ENCODE results near the gene RFX5.
"Not testable (repeated sequence)": the region's sequence is repeated elsewhere in the genome, so short reads cannot be mapped to it uniquely, and the experiment has no call there.

RFX5 gene

GRCh38 chr1:151346769-151347522 lies at the start of gene RFX5:
RFX5 (minus strand) TSS chr1:151347252; CDS start chr1:151346320, 932 bp downstream.
- peak; percentile 98 for DNase-seq

GRCh38 chr1:151396265-151396664 lies 49.2 kb upstream of the RFX5 start:
- not testable (repeated sequence) for DNase-seq

- no peak for DNase-seq
Measured at GRCh38 chr1:151393583-151393982, 46.5 kb upstream of the RFX5 start.

- no peak for DNase-seq
Measured at GRCh38 chr1:151391079-151391563, 44.1 kb upstream of the RFX5 start.

- not testable (repeated sequence) for DNase-seq
Measured at GRCh38 chr1:151390221-151391078, 43.4 kb upstream of the RFX5 start.

- no peak for DNase-seq
Measured at GRCh38 chr1:151386002-151386401, 39.0 kb upstream of the RFX5 start.

- DNase-seq = no peak
Measured at GRCh38 chr1:151384584-151384983, 37.5 kb upstream of the RFX5 start.

- DNase-seq = no peak
Measured at GRCh38 chr1:151377150-151377884, 30.3 kb upstream of the RFX5 start.

GRCh38 chr1:151373196-151373595 lies 26.1 kb upstream of the RFX5 start:
- no peak for DNase-seq

- no peak for DNase-seq
Measured at GRCh38 chr1:151372058-151372934, 25.2 kb upstream of the RFX5 start, which contains the start of gene SELENBP1. SELENBP1 (minus strand) TSS chr1:151372705; CDS start chr1:151372641, 64 bp downstream.

GRCh38 chr1:151371370-151372057 lies 24.5 kb upstream of the RFX5 start:
- no peak for DNase-seq

GRCh38 chr1:151370211-151370911 lies 23.3 kb upstream of the RFX5 start:
- no peak for DNase-seq

GRCh38 chr1:151369621-151370048 lies 22.6 kb upstream of the RFX5 start:
- DNase-seq = no peak

GRCh38 chr1:151369302-151369610 lies 22.2 kb upstream of the RFX5 start:
- DNase-seq = no peak

GRCh38 chr1:151368393-151369301 lies 21.6 kb upstream of the RFX5 start:
- DNase-seq = no peak

- no peak for DNase-seq
Measured at GRCh38 chr1:151367658-151368392, 20.8 kb upstream of the RFX5 start.

- DNase-seq = no peak
Measured at GRCh38 chr1:151364996-151365395, 17.9 kb upstream of the RFX5 start.

- no peak for DNase-seq
Measured at GRCh38 chr1:151362308-151363155, 15.5 kb upstream of the RFX5 start.
